ENCODE measurements around the gene TOP2A.
A peak's percentile ranks its signal among the peaks of the same experiment; 100 is the strongest.

The TOP2A gene

GRCh38 chr17:40453881-40454612 is 36.4 kb upstream of the TOP2A start:
- Histone ChIP-seq H3K27me3 (replicated peaks; ENCODE audit: control insufficient read depth, insufficient read depth, low read length) (no peaks in the 10 kb centered on the region; the same call in 1 of the 2 replicates), H3K36me3 (ENCODE audit: control insufficient read depth, insufficient read depth, low read length) (no peaks in the 10 kb centered on the region)
- no peak for TF ChIP-seq CTCF (IDR thresholded peaks at IDR 0.05; ENCODE audit: insufficient read depth, low read length, poor library complexity, severe bottlenecking)

GRCh38 chr17:40452921-40453378 is 35.3 kb upstream of the TOP2A start:
- no peak for TF ChIP-seq CTCF (IDR thresholded peaks at IDR 0.05; ENCODE audit: insufficient read depth, low read length, poor library complexity, severe bottlenecking)
- DNase-seq (ENCODE audit: extremely low read depth, insufficient read length): no peak
- H3K36me3 ChIP-seq (ENCODE audit: control insufficient read depth, insufficient read depth, low read length): no peaks in the 10 kb centered on the region

More at GRCh38 chr17:40453881-40454612, 36.4 kb upstream of the TOP2A start:
- no peak overlapping the region for H3K4me3 ChIP-seq (replicated peaks; ENCODE audit: low read depth, low read length)
- no peak for DNase-seq (ENCODE audit: extremely low read depth, insufficient read length)

GRCh38 chr17:40452216-40452787 is 34.6 kb upstream of the TOP2A start:
- H3K36me3 ChIP-seq (ENCODE audit: control insufficient read depth, insufficient read depth, low read length): no peaks in the 10 kb centered on the region

More at GRCh38 chr17:40452921-40453378, 35.3 kb upstream of the TOP2A start:
- H3K4me3 ChIP-seq (replicated peaks; ENCODE audit: low read depth, low read length): no peak overlapping the region
- H3K27me3 ChIP-seq (replicated peaks; ENCODE audit: control insufficient read depth, insufficient read depth, low read length): no peaks in the 10 kb centered on the region; the same call in 1 of the 2 replicates

GRCh38 chr17:40451420-40451819 is 33.7 kb upstream of the TOP2A start:
- H3K27me3 ChIP-seq (replicated peaks; ENCODE audit: control insufficient read depth, insufficient read depth, low read length): no peaks in the 10 kb centered on the region; the same call in 1 of the 2 replicates
- no peak for TF ChIP-seq CTCF (IDR thresholded peaks at IDR 0.05; ENCODE audit: insufficient read depth, low read length, poor library complexity, severe bottlenecking)
- no peak overlapping the region for H3K4me3 ChIP-seq (replicated peaks; ENCODE audit: low read depth, low read length)
- H3K36me3 ChIP-seq (ENCODE audit: control insufficient read depth, insufficient read depth, low read length): no peaks in the 10 kb centered on the region
- no peak for DNase-seq (ENCODE audit: extremely low read depth, insufficient read length)

More at GRCh38 chr17:40452216-40452787, 34.6 kb upstream of the TOP2A start:
- DNase-seq (ENCODE audit: extremely low read depth, insufficient read length): no peak
- no peak for TF ChIP-seq CTCF (IDR thresholded peaks at IDR 0.05; ENCODE audit: insufficient read depth, low read length, poor library complexity, severe bottlenecking)
- Histone ChIP-seq H3K4me3 (replicated peaks; ENCODE audit: low read depth, low read length) (no peak overlapping the region), H3K27me3 (replicated peaks; ENCODE audit: control insufficient read depth, insufficient read depth, low read length) (no peaks in the 10 kb centered on the region; the same call in 1 of the 2 replicates)

GRCh38 chr17:40450175-40450574 is 32.5 kb upstream of the TOP2A start:
- DNase-seq (ENCODE audit: extremely low read depth, insufficient read length): no peak
- Histone ChIP-seq H3K4me3 (replicated peaks; ENCODE audit: low read depth, low read length) (no peak overlapping the region), H3K36me3 (ENCODE audit: control insufficient read depth, insufficient read depth, low read length) (no peaks in the 10 kb centered on the region), H3K27me3 (replicated peaks; ENCODE audit: control insufficient read depth, insufficient read depth, low read length) (no peaks in the 10 kb centered on the region; the same call in 1 of the 2 replicates)
- peak; percentile 80 for TF ChIP-seq CTCF (IDR thresholded peaks at IDR 0.05; ENCODE audit: insufficient read depth, low read length, poor library complexity, severe bottlenecking)

Data from GM06990 (cell line).